Suprapubic skin (tissue), 4 donors: ENCODE results near the gene LELP1.

Experiments
- EP300 ChIP-seq: sonication (generic); formaldehyde crosslinking; IDR thresholded peaks from one replicate; pipeline ENCODE4 v1.6.1; 2017; ENCODE audit warnings: antibody characterized with exemption
- POLR2A ChIP-seq, 2 donors: fragments of 450-650 bp; IDR thresholded peaks; one replicate each; pipeline ENCODE4 v1.6.1; 2017; ENCODE audit warnings: antibody characterized with exemption in 2 of 2, mild to moderate bottlenecking in 2 of 2, moderate library complexity in 2 of 2
- POLR2AphosphoS5 ChIP-seq, 3 donors: sonication (generic); formaldehyde crosslinking; IDR thresholded peaks; one replicate each; pipeline ENCODE4 v1.6.1; 2017; ENCODE audit warnings: antibody characterized with exemption in 3 of 3
- TF ChIP-seq, protein P1 (sequence below), 2 donors: fragments of 200-600 bp in 1 of 2; fragments of 450-650 bp in 1 of 2; sonication (generic) in 1 of 2; IDR thresholded peaks; one replicate each; pipeline ENCODE4 v1.5.1; 2016 to 2019; ENCODE audit warnings: antibody characterized with exemption in 2 of 2, mild to moderate bottlenecking in 1 of 2, moderate library complexity in 1 of 2

DNA sequence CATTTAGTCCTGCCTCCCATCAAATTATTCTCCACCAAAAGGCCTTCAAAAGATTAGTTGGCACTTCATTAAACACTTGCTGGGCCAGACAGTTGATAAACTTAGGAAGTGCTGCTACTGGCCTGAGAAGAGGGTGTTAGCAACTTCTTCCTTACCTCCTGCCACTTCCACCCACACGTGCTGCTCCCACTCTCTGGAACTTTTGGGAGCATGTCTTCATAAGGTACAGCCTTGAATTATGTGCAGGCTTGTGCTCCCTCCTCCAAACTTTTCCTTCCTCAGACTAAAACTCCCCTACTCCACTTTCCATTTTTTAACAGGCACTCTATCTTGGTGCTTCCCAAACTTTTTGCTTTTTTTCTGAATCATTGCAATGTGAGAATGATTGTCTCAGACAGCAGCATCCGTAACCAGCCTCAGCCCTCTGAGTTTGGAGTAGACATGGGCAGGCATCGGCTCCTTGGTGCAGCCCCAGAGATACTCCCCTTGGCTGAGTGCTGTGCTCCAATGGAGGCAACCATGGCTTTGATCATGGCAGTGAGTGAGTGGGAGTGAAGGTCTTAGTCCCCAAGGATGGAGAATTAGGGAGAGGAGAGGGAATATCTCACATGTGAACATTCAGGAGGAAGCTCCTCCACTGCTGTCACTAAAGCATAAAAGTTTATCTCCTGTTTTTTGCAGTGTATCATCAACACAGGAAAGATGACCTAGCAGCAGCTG is 8.7 kb upstream of the LELP1 start:
- TF ChIP-seq, protein P1, sequence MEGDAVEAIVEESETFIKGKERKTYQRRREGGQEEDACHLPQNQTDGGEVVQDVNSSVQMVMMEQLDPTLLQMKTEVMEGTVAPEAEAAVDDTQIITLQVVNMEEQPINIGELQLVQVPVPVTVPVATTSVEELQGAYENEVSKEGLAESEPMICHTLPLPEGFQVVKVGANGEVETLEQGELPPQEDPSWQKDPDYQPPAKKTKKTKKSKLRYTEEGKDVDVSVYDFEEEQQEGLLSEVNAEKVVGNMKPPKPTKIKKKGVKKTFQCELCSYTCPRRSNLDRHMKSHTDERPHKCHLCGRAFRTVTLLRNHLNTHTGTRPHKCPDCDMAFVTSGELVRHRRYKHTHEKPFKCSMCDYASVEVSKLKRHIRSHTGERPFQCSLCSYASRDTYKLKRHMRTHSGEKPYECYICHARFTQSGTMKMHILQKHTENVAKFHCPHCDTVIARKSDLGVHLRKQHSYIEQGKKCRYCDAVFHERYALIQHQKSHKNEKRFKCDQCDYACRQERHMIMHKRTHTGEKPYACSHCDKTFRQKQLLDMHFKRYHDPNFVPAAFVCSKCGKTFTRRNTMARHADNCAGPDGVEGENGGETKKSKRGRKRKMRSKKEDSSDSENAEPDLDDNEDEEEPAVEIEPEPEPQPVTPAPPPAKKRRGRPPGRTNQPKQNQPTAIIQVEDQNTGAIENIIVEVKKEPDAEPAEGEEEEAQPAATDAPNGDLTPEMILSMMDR (IDR thresholded peaks at IDR 0.05) = no peak
- no peak for TF ChIP-seq POLR2A (IDR thresholded peaks at IDR 0.05)
- TF ChIP-seq EP300 = no peak
- TF ChIP-seq POLR2AphosphoS5 (IDR thresholded peaks at IDR 0.05) = no peak
